Muscle of arm (tissue), 14 donors: Measurements from ENCODE around the gene EDDM13. TPM values are rescaled to one million over a fixed set of nuclear protein-coding genes. Genes with fewer than 3 reads are reported as not detected.
"Not testable (repeated sequence)": the region's sequence is repeated elsewhere in the genome, so short reads cannot be mapped to it uniquely, and the experiment has no call there.

Experiments
- DNase-seq: peaks from one replicate; pipeline ENCODE4 v3.0.0-alpha.2; 2013
- long read RNA-seq, 11 donors: transcript quantifications; one replicate each; lab custom pipeline, GENCODE V29; 2026
- polyA plus RNA-seq, 12 donors: library from polyadenylated mRNA; unstranded; fragments of 120-200 nt; gene quantifications; one replicate each; pipeline ENCODE4 v1.2.1, GENCODE V29; 2013; ENCODE audit not compliant: insufficient read length in 12 of 12

The EDDM13 gene, protein sequence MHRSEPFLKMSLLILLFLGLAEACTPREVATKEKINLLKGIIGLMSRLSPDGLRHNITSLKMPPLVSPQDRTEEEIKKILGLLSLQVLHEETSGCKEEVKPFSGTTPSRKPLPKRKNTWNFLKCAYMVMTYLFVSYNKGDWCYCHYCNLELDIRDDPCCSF
- 1 to 10 TPM in 9 of 12 donors, under 1 TPM in 1, not detected in 2; 0.88 to 7.0 (median 1.5) TPM for polyA plus RNA-seq
- long read RNA-seq, donor 1 = 0 reads
- long read RNA-seq, donor 2 = 0 reads
- long read RNA-seq, donor 3 = 0 reads
- long read RNA-seq, donor 4 = 0 reads
- long read RNA-seq, donor 5 = 0 reads
- long read RNA-seq, donor 6 = 0 reads
- long read RNA-seq, donor 7 = 0 reads
- long read RNA-seq, donor 8 = 0 reads
- long read RNA-seq, donor 9 = 0 reads
- long read RNA-seq, donor 10 = 0 reads
- long read RNA-seq, donor 11 = 0 reads

DNA sequence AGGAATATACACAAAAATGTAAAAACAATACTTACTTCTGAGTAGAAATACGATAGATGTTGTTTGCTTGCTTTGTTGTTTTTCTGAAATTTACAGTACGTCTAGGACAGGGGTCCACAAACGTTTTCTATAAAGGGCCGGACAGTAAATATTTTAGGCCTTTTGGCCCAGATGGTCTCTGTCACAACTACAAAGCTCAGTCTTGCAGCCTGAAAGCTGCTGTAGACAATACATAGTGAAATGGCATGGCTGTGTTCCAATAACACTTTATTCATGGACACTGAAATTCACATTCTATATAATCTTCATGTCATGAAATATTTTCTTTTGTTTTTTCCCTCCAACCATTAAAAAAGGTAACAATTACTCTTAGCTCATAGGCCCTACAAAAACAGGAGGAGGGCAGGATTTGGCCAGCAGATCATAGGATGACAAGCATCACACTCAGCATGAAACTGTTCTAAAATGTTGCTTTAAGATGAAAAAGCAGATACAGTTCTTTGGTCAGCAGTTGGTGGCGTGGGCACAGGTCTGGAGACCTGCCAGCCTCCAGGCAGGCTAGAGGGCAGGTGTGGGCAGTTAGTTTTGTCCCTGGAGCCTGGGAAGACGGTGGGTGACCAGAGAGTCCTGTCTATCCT lies at the start of gene EDDM13:
Gene EDDM13 (plus strand): TSS at position 588 of the 638 bp plus-strand sequence. CDS start 87 bp downstream, outside the sequence.
- DNase-seq = no peak

DNA sequence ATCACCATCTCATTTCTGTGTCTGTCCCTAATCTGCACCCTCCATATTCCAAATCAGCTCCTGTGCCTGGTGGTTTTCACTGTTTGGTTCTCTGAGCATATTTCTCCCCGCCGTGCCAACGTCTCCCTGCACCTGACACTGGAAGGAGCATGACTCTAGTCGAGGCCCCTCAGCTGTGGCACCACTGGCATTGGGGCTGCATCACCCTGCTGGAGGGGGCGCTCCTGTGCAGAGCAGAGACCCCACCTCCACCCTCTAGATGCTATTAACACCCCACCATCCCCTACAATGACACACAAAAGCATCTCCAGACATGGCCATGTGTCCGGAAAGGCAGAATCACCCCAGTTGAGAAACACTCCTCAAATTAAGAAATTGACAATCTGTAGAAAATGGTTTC lies 49.6 kb upstream of the EDDM13 start:
- DNase-seq = no peak

DNA sequence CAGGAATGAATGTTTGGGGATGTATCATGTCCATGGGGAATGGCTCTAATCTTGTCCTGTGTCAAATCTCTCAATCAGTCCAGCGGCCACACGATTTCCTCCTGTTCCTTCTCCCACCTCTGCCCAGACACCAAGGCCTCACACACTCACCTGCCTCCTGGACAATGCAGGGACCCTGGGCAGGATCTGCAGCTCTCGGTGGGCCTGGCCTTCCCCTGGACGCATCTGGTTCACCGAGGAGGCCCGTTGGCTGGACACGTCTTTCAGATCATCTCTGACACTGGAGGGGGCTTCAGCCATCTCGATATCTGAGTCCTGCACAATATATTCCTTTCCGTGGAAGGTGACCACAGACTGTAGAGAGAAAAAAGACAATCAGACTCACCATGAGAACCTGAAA lies 49.1 kb upstream of the EDDM13 start:
- no peak for DNase-seq

DNA sequence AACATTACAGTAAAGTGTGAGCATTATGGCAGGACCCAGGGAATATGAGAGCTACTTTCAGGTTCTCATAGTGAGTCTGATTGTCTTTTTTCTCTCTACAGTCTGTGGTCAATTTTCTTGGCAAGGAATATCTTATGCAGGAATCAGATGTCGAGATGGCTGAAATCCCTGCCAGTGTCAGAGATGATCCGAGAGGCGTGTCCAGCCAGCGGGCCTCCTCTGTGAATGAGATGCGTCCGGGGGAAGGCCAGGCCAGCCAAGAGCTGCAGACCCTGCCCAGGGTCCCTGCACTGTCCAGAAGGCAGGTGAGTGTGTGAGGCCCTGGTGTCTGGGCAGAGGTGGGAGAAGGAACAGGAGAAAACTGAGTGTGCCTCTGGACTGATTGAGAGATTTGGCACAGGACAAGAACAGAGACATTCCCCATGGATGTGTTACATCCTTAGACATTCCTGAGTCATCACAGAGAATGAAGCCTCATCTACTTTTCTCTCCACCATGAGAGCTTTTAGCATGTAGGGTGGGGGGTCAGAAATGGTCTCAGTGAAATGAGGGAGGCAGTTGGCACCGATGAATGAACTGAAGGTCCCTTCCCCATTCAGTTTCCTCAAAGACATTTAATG lies 27.3 kb upstream of the EDDM13 start:
- no peak for DNase-seq

DNA sequence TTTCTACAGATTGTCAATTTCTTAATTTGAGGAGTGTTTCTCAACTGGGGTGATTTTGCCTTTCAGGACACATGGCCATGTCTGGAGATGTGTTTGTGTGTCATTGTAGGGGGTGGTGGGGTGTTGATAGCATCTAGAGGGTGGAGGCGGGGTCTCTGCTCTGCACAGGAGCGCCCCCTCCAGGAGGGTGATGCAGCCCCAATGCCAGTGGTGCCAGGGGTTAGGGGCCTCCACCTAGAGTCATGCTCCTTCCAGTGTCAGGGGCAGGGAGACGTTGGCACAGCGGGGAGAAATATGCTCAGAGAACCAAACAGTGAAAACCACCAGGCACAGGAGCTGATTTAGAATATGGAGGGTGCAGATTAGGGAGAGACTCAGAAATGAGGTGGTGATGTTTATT lies 26.8 kb upstream of the EDDM13 start:
- DNase-seq = not testable (repeated sequence)

DNA sequence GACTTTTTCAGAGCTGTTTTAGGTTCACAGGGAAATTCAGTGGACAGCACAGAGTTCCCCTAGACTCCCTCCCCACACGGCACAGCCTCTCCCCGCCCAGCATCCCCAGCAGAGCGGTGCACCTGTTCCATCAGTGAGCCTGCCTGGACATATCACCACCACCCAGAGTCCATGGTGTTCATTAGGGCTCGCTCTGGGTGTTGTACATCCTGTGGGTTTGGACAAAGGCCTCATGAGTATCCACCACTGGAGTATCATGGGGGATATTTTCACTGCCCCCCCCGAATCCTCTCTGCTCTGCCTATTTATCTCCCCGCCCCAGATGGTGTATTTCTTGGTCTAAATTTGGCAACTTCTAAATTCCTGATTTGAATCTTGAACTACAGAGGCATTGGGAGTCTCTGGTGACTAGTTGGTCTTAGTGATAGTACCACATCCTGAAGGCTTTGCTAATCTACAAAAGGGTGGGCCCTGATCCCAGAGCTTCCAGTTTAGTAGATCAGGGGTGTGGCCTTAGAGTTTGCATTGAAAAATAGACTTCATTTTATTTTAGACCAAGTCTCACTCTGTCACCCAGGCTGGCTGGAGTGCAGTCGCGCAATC lies 23.7 kb upstream of the EDDM13 start:
- DNase-seq = not testable (repeated sequence)

DNA sequence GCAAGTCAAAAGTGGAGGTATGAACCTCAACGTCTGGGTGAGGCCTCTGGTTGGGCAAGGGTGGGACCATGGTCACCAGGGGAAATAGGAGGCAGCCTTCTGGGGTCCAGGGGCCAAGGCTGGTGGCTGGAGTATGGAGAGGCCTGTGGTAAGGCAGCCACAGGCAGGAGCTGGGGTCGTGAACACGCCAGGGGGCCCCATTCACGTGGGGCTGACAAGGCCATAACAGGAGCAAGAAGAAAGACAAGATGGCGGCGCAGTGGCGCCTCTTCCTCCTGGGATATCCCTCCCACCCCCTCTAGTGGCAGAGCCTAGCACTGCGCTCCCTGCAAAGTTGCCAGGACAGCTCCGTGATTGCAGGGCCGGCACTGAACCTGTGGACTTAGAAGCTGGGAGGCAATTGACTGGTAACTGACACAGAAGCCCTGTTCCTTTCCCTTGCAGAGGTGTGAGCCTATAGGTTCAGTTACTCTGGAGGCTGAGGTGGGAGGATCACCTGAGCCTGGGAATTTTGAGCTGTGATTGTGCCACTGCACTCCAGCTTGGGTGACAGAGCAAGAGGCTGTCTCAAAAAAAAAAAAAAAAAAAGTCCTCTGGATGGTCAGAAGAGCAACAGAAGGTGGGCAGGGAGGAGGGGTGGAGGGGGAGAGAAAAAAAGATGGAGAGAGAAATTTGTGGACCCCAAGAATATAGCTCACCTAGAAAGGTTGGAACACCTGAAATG lies 19.7 kb upstream of the EDDM13 start:
- peak; percentile 36 for DNase-seq

DNA sequence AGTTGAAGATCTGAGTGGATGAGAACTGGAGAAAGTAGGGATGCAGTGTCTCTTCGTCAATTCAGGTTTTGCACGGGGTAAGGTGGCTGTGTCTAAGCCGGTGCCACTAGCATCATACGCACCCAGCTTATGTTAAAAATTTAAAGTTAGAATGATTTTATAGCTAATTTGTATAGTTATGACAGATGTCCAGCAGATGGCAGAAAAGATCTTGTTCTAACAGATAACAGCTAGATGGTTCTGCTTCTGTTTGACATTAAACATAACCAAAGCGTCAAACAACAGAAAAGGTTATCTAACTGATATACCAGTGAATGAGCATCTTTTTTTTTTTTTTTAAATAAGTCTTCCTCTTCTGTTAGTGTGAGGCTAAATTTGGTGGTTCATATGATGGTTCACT lies 18.8 kb upstream of the EDDM13 start:
- DNase-seq = peak; percentile 43

DNA sequence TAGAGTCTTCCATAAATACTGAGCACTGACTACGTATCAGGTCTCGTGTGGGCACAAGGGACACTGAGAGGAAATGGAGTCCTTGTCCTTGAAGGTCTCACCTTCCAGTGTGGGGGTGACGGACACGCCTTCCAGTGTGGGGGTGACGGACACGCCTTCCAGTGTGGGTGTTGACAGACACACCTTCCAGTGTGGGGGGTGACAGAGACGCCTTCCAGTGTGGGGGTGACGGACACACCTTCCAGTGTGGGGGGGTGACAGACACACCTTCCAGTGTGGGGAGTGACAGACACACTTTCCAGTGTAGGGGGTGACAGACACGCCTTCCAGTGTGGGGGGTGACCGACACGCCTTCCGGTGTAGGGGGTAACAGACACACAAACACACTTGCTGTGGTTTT lies 14.3 kb upstream of the EDDM13 start:
- no peak for DNase-seq

DNA sequence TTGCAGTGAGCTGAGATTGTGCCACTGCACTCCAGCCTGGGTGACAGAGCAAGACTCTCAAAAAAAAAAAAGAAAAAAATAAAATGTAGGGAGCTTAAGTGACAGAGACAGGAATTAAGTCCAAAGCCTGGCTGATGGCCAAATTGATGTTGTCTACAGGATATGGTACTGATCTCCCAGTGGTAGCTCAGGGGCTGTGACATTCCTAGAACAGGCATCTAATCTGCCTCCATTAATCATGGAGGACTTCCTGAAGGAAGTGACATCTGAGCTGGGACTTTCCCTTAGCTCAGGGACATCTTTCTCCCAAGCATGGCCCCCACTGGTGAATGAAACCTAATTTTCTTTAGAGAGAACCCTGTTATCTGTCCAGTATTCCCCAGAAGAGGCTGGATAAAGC lies 11.4 kb upstream of the EDDM13 start:
- no peak for DNase-seq

DNA sequence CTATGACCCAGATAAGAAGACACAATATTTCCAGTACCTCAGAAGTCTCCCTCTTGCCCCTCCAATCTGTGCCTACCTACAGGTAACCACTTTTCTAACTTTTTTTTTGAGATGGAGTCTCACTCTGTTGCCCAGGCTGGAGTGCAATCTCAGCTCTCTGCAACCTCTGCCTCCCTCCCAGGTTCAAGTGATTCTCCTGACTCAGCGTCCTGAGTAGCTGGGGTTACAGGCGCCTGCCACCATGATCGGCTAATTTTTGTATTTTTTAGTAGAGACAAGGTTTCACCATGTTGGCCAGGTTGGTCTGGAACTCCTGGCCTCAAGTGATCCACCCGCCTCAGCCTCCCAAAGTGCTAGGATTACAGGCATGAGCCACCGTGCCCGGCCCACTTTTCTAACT lies 10.6 kb upstream of the EDDM13 start:
- DNase-seq = not testable (repeated sequence)

DNA sequence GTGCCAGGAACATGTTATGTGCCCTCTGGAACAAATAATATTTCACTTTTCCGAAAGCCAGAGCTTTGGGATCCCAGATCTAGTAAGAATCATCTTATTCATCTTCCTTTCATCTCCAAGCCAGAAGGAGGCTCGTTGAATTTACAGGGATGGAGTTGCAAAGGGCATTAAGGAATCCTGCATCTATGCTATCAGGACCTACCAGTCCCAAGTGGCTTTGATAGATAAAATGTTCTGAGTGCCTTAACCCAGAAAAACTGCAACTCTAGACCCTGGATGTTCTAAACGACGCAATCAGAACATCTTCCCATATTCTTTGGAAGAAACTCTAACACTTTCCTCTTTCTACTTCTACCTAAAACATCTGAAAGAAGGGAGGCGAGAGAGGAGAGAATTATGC lies 9.2 kb upstream of the EDDM13 start:
- DNase-seq = no peak

DNA sequence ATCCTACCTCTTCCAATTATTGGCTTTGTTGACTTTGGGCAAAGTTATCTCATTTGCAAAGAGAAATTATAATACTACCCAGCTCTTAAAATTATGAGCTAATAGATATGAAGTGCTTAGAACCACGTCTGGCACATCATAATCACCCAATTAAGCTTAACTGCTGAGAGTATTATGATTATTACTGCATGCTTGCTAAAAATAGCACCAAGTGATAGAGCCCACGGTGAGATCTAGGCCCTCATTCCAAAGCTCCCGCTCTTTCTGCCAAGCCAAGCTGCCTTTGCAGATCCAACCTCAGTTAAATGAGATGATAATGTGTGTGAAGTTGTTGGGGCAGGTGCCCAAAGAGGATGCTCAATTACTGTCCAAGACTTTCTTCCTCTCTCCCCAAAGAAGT lies 6.5 kb upstream of the EDDM13 start:
- no peak for DNase-seq

DNA sequence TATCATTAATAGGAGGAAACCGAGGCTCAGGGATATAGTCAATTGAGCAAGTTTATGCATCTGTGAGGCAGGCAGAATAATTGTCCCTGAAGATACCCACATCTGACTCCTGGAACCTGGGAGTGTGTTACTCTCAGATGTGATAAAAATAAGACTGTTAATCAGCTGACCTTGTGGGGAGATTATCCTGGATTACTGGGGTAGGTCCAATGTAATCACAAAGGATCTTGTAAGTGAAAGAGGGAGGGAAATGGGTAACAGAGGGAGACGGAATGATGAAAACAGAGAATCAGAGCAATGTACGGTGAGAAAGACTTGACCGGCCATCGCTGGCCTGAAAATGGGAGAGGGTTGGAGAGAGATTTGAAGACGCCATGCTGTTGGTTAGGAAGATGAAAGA lies 3.2 kb upstream of the EDDM13 start:
- no peak for DNase-seq

DNA sequence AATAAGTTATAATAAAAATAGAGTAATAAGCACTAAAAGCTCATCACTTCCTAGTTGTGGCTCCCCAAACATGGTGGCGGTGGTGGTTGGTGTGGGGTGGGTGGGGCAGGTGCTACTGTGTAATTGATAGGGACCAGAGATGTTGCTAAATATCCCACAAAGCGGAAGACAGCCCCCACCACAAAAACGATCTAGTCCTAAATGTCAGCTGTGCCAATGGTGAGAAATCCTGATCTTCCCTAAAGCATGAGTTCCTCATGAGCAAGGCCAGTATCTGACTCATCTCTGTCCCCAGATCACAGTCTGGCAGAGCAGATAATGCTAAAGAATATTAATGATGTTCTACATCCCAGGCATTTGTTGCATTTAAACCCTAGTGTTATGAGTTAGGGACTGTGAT lies 1.9 kb upstream of the EDDM13 start:
- DNase-seq = no peak

DNA sequence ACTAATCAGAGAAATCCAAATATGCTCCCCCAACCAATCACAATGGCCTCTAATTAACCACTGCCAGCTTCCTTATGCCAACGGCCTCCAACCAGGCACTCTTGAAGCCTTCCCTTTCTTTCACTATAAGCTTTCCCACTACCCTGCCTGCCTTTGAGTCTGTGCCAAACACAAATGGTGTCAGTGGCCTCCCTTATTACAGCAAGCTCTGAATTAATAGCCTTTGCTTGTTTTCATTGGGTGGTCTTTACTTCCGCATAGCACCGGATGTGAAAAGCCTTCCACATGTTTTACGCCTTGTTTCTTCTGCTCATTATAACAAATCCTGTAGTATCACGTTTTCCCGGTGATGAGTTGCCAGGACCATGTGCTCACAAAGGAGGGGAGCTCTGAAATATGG lies 1.4 kb upstream of the EDDM13 start:
- DNase-seq = no peak

DNA sequence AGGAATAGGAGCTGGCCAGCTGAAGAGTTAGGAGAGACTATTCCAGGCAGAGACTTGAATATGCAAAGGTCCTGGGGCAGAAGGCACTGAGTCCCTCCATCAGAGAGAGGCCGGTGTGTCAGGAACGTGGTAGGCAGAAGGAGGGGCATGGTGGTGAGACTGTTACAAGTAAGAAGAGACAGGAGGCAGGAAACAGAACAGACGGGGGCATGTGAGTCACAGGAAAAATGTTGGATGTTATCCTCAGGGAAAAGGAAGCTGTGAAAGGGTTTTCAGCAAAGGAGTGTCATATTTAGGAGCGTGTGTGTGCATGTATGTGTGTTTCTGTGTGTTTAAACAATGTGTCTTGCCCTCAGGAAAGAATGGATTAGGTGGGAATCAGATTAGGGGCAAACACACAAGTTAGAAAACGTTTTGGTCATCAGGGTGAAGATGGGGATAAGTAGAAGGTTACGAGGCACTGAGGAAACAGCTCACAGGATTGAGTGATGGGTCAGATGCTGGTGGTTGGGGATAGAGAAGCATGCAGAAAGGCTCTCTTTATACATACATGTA lies 1.1 kb downstream of the EDDM13 start:
- no peak for DNase-seq

DNA sequence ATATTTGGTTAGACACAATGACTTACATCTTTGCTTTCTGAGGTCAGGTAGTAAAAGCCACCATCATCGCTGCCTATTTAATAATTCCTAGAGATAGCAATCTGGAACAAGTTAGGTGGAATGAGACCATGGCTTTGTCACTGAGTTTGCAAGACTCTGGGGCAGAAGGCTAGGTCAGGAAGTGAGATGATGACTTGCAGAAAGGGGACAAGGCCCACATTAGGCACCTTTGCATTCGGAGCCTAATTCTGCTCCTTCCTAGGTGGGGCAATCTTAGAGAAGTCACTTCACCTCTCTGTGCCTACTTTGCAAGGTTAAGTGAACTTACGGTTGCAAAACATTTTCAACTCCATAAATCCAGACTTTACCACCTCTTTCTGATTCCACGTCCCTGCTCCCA lies 10.3 kb downstream of the EDDM13 start:
- no peak for DNase-seq

DNA sequence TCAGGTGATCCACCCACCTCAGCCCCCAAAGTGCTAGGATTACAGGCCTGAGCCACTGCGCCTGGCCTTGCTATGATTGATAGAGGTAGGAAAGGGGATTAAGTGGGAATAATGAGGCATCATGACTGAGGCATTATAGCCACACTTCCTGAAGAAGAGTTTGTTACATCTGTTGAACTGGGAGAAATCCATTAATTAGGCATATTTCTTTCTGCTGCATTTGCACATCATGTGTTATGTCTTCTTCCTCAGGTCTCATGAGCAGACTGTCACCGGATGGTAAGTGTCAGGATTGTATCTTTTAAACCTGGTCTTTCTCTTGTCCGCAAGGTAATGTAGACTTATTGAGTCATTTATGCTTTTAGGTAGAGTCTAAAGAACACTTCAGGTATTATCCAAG lies 12.2 kb downstream of the EDDM13 start:
- no peak for DNase-seq

DNA sequence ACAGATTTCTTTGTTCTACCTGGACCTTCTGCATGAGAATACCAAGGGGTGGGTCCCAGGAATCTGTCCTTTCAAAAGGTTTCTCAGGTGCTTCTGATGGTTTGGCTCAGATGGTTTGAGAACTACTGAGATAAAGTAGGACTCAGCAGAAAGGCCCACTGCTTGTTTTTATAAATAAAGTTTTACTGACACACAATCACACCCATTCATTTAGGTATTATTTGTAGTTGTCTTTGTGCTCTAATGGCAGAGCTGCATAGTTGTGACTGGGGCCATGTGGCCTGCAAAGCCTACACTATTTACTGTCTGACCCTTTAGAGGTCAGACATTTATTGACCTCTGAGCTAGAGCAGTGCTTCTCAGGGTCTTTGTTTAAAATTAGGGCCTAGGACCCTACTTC lies 17.6 kb downstream of the EDDM13 start:
- no peak for DNase-seq

DNA sequence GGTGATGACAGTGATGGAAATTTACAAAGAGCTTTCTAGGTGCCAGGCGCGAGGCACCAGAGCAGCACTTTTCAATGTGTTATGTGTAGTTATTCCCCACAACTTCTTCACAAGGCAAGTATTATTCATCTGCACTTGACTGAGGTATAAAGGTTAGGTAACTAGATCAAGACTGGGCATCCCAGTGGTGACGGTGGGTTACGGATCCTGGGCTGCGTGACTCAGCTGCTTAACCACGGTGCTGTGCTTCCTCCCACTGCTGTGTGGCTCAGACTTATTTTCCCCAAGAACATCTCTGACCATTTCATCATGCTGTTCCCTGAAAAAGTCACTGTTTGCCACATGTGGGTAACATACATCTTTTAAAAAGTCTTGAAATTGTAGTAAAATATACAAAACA lies 19.3 kb downstream of the EDDM13 start:
- no peak for DNase-seq

DNA sequence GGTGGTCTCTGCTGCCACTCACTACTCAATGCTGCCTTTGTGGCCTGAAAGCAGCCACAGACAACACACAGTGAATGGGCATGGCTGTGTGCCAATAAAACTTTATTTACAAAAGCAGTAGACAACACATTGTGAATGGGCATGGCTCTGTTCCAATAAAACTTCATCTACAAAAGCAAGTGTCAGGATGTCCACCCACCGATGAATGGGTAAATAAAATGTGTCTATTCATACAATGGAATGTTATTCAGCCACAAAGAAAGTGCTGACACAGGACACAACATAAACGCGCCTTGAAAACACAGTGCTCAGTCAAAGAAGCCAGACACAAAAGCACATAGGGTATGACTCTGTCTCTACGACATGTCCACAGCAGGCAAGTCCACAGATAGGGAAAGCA lies 22.0 kb downstream of the EDDM13 start:
- DNase-seq = no peak
